Measurements from ENCODE around the gene PPM1F.

DNA sequence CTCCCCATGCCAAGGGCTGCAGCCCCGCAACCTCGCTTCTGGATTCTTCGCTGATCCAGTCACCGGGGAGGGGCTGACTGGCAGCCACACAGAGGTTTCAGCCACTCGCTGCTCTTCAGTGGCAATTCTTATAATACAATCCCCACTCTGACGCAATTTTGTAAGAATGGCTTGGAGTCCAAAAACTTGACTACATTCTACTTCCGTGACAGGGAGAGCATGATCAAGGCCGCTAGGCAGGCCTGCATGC is 14.9 kb downstream of the PPM1F start:
- TF ChIP-seq ZNF384 (IDR thresholded peaks at IDR 0.05) (no peak), FOXM1 (IDR thresholded peaks at IDR 0.05; ENCODE audit: borderline replicate concordance) (no peak), HDGF (IDR thresholded peaks at IDR 0.05; ENCODE audit: borderline replicate concordance) (no peak), LEF1 (IDR thresholded peaks at IDR 0.05; ENCODE audit: borderline replicate concordance) (no peak), ELF4 (IDR thresholded peaks at IDR 0.05) (no peak), BHLHE40 (IDR thresholded peaks at IDR 0.05; ENCODE audit: borderline replicate concordance) (no peak), CTBP1 (IDR thresholded peaks at IDR 0.05; ENCODE audit: borderline replicate concordance) (no peak), FOXK2 (IDR thresholded peaks at IDR 0.05) (no peak), FOXA1 (IDR thresholded peaks at IDR 0.05) (no peak), SP1 (IDR thresholded peaks at IDR 0.05) (no peak), SUZ12 (IDR thresholded peaks at IDR 0.05) (no peak), ARNT (IDR thresholded peaks at IDR 0.05) (no peak)
